Choroid plexus epithelial cell (primary cell): Measurements from ENCODE around the gene BMPER.

Experiments
- DNase-seq: peaks from one replicate; pipeline ENCODE4 v3.0.0-alpha.2; 2010; ENCODE audit warnings: low read depth
- H3K4me3 ChIP-seq: 2 replicates; pipeline ENCODE4 v1.5.1; 2011; ENCODE audit warnings: low read depth, mild to moderate bottlenecking, control low read depth, low read length, moderate library complexity
- CTCF ChIP-seq: conservative IDR thresholded peaks from 2 replicates; pipeline ENCODE4 v1.5.1; 2011; ENCODE audit warnings: low read depth, mild to moderate bottlenecking, control low read depth, inconsistent platforms, low read length, moderate library complexity

Gene BMPER

GRCh38 chr7:33964417-33965182 is 59.3 kb downstream of the BMPER start:
- H3K4me3 ChIP-seq = no peak overlapping the region
- DNase-seq = no peak
- no peak for TF ChIP-seq CTCF

- peak; percentile 58 for DNase-seq
- TF ChIP-seq CTCF = no peak
Measured at GRCh38 chr7:33965183-33965744, 59.9 kb downstream of the BMPER start.

GRCh38 chr7:33968591-33968990 is 63.3 kb downstream of the BMPER start:
- no peak for TF ChIP-seq CTCF
- no peak overlapping the region for H3K4me3 ChIP-seq
- no peak for DNase-seq

More at GRCh38 chr7:33965183-33965744, 59.9 kb downstream of the BMPER start:
- no peak overlapping the region for H3K4me3 ChIP-seq

GRCh38 chr7:33970536-33970935 is 65.2 kb downstream of the BMPER start:
- TF ChIP-seq CTCF = no peak
- H3K4me3 ChIP-seq = no peak overlapping the region
- no peak for DNase-seq

- no peak for DNase-seq
- no peak for TF ChIP-seq CTCF
- H3K4me3 ChIP-seq = no peak overlapping the region
Measured at GRCh38 chr7:33971106-33971505, 65.8 kb downstream of the BMPER start.

- no peak for TF ChIP-seq CTCF
- H3K4me3 ChIP-seq = no peak overlapping the region
- DNase-seq = no peak
Measured at GRCh38 chr7:33973231-33974015, 68.1 kb downstream of the BMPER start.
